ENCODE data around the gene GPC3.

- TF ChIP-seq CTCF (IDR thresholded peaks at IDR 0.05 in 4 of 5, conservative IDR thresholded peaks at IDR 0.05 in 1 of 5): no peak
- no peak for TF ChIP-seq POLR2A (IDR thresholded peaks at IDR 0.05)
Measured at GRCh38 chrX:133745349-133745748, 240.0 kb downstream of the GPC3 start.
